Myocyte (in vitro differentiated cells): ENCODE data around the gene MGAT4C. TPM values are rescaled to one million over a fixed set of nuclear protein-coding genes. Genes with fewer than 3 reads are reported as not detected.
"Not testable (repeated sequence)": the region's sequence is repeated elsewhere in the genome, so short reads cannot be mapped to it uniquely, and the experiment has no call there.

Experiments used
- DNase-seq: peaks from one replicate; pipeline ENCODE4 v3.0.0-alpha.2; 2012; ENCODE audit warnings: low read depth
- total RNA-seq: library from RNA; depleted of rRNA; stranded (reverse); fragments of >200 nt; gene quantifications from 2 replicates; pipeline ENCODE4 v1.2.3, GENCODE V29; 2014

Gene MGAT4C
- total RNA-seq, 1 donor from 2014 or later: not detected

DNA sequence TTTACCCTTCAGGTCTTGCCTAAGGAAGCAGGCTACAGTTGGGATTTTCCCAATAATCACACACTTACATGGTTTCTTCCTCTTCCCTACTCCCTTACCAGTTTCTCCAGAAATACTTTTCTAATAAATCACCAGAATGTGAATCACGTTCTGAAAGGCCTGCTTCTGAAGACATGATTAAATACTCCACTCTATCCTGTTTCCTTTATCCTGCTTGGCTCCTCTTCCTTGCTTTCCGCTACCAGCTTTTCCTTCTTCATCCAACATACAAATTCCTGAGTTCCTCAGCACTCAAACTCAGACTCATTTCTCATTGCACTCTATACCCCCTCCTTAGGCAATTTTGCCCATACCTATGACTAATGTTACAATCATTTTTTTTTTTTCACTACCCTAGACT is 118.3 kb downstream of the MGAT4C start:
- peak; percentile 21 for DNase-seq

DNA sequence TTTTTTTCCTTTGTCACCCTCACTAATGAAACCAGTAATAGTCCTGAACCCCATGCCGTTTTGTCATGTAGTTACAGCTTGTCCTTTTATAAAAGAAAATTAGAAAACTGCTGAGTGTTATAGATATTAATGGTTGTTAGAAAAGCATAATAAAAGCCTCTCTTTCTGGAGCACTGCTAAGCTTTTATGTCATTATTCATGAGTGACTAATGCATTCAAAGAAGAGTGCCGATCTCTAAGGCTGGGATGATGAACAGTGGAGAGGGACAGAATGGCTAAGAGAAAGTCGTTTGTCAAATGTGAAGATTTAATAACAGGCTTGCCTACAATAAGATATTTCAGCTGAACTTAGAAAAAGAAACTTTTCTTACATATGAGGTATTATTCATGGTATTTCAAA is 121.6 kb downstream of the MGAT4C start:
- DNase-seq: peak; percentile 15

DNA sequence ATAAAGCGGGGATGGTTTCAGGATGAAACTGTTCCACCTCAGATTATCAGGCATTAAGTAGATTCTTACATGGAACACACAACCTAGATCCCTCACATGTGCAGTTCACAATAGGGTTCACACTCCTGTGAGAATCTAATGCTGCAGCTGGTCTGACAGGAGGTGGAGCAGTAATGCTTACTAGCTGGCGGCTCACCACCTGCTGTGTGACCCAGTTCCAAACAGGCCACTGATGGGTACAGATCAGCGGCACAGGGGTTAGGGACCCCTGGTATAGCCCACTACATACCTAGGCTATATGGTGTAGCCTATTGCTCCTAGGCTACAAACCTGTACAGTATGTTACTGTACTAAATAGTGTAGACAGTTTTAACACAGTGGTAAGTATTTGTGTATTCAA is 129.3 kb downstream of the MGAT4C start:
- DNase-seq: not testable (repeated sequence)

DNA sequence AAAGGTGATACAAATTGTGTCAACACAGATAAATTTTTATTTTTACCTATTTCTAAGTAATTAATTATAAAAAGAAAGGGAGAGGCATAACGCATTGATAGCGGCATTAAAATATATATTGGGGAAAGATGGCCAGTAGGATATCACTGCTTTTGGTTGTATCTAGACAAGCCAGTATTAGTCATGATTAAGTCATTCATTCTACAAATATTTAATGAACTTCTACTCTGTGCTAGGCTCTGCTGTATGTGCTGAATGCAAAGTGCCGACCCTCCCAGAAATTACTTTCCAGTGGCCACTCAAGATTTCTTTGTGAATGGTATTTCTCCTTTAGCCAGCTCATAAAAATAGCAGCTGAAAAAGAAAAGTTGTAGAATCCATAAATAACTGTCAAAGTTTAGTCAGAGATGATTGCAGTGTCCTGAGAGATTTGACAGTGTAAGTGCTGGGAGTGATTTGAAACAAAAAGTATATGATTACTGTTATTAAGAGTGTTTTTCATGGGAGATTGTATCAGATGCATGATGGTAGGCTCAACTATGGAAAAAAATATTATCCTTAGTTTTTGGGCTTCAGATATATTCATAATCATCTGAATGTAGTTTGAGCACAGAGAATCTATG is 133.2 kb downstream of the MGAT4C start:
- no peak for DNase-seq

DNA sequence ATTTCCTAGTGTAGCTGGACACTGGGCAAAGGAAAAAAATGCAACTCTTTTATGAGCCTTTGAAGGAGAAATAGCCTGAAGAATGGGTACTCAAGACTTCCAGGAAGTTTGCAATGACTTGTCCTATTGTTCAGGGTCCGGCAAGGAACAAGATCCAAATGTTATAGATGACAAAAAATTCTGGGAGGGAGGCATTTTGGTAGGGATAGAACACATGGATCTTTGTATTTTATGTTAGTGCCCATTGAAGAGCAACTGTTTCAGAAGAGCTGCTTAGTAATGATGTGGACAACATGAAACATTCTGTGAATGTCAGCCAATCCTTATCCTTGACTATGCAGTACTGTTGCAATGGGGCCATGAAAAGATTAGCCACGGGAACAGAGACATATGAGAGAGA is 138.0 kb downstream of the MGAT4C start:
- no peak for DNase-seq

DNA sequence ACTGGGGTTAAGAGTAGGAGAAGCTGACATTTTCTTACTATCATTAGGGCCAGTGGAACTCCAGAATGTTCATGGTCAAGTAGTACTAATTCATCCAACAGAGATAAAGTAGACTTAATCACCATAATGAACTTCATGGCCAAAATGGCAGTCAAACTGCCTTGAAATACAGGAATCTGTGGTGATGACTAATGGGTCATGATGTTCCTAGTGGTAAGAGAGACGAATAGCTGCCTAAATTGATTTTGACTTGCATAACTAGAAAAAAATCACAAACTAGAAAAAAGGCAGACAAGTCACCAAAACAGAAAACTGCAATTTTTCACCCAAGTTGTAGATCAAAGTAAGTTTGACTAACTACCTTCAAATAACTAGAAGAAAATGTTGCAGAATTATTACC is 138.5 kb downstream of the MGAT4C start:
- DNase-seq: no peak

DNA sequence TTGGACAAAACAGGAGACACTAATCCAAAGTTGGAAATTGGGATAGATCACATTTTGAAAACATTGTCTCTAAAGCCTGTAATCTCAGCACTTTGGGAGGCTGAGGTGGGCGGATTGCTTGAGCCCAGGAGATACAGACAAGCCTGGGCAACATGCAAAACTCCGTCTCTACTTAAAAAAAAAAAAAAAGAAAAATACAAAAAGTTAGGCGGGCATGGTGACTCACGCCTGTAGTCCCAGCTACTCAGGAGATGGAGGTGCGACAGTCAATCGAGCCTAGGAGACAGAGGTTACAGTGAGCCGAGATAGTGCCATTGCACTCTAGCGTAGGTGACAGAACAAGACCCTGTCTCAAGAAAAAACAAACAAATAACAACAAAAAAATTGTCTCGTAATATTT is 152.1 kb downstream of the MGAT4C start:
- no peak for DNase-seq

DNA sequence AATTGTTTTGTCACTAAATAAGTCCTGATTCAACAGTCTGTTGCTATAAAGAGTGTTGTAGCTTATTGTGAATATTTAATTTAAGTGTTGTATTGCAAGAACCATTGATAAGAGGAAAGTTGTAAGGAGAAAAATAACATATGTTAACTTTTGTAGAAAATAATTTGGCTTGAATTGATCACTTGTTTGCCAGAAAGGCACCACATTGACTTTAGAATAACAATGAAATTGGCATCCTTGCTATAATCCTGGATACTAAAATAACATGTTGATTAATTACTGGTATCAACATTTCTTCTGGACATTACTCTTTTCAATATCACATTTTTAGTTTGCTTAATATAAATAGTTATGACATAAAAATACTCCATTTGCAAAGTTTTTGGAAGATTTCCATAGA is 159.0 kb downstream of the MGAT4C start:
- DNase-seq: no peak

DNA sequence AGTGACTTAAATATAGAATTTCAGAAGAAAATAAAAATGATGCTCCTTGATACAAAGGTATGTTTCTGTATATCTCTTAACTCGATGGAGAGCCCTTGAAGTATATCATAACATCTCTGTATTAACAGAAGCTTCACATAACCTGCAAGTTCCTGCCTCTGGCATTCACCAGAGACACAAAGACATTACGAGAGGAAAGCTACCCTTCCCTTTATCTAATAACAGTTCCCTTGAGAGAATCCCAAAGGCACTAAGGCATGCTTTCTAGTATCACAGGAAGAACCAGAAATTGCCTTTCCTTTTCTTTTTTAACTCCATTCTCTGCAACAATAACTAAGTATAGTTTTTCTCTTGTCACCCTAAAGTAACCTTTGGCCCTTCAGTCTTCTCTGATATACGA is 164.5 kb downstream of the MGAT4C start:
- DNase-seq: no peak

DNA sequence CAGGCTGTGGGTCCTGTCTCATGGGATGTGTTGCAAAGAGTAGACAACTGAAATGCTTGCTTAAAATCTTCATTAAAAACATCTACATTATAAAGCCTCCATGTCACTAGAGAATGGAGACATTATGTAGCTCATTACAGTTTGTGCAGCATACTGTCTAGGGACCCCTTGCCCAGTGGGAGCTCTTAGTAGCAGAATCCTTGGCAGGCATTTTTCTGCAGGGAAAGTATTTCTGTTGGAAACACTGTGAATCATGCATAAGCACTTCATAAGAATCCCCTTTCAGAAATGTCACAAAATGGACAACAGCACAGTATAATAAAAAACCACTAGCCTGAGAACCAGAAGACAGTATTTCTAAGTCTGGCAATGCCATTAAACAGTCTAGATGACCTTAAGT is 174.3 kb downstream of the MGAT4C start:
- DNase-seq: peak; percentile 8

DNA sequence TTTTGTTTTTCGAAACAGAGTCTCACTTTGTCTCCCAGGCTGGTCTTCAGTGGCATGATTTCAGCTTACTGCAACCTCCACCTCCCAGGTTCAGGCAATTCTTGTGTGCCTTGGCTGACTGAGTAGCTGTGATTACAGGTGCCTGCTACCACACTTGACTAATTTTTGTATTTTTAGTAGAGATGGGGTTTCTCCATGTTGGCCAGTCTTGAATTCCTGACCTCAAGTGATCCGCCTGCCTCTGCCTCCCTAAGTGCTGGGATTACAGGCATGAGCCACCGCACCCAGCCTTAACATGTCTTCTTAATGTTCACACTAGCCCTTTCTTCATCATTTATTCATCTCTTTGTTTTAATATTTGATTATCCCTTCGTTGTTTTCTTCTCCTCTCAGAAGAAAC is 197.1 kb downstream of the MGAT4C start:
- not testable (repeated sequence) for DNase-seq

DNA sequence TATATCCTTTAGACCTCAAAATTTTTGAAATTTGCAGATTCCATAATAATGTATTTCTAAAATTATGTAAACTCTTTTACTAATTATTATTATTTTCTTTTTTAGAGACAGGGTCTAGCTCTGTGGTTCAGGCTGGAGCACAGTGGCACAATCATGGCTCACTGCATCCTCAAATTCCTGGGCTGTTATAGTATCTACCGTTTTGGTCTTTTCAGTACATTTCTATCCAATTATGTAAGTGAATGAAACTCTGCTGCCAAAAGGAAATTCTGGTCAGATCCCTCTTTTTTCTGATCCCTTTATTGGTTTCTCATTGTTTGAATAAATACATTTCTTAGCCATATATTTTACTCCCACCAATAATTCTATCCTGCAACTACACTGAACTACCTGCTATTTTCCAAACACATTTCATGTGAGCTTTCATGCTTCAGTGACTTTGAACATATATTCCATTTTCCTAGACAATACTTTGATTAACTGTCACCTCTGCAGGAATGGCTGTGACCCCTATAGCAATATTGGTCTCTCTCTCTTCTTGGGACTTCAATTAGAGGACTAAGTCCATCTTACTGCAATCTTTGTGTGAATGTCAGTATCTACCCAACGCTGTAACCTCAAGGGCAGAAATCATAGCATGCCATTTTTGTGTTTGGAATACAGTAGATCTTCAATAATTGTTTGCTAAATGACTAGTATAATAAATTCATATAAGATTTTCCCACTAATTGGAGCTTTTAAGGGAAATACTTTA is 198.9 kb downstream of the MGAT4C start:
- no peak for DNase-seq

DNA sequence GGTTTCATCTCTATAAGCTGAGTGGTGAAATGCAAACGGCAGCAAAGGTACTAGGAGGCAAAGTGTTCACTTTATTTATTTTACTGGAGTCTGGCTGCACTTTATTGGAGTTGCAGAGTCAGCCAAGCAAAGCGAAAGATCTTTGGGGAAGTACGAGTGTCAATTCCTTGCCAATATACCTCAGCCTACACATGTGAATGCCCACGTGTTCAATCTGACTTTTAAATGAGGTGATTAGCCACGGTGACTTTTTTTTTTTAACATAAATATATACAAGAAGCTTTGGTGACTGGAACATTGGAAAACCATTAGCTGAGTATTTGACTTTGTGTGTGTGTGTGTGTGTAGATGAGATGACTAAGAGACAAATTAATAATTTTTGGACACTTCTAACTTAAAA is 203.3 kb downstream of the MGAT4C start:
- no peak for DNase-seq

DNA sequence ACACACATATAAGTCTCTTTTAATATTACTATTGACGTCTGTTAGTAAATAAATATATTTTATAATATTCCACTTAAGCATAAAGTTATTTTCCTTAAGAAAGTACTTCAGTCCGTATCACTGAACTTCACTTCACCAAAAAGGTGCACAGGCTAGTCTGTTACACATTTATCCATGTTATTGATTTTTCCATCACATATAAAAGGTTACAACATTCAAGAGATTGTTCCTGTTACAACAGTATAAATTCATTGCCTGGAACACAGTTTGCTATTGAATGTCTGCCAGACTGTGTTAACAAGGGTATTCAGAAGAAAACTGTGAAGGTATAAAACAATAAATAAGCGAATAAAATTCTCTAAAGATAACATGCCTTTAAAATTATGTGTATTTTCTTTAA is 206.2 kb downstream of the MGAT4C start:
- no peak for DNase-seq

DNA sequence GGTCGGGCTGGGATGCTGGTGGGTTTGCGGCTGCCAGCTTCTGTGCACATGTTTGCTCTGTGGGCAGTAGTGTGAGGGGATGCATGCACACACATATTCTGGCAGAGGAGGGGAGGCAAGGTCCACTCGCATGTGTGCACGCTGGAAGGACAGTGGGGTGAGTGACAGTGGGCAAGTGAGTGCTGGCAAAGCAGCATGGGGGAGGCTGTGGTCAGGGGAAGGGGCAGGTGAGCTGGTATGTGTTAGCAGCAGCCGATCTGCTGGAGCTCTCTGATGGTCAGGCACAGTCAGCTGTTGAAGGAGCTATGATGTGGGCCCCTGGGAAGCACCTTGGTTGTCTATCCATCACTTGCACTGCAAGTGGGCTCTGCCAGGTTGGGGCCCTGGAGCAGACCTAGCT is 211.8 kb downstream of the MGAT4C start:
- no peak for DNase-seq

DNA sequence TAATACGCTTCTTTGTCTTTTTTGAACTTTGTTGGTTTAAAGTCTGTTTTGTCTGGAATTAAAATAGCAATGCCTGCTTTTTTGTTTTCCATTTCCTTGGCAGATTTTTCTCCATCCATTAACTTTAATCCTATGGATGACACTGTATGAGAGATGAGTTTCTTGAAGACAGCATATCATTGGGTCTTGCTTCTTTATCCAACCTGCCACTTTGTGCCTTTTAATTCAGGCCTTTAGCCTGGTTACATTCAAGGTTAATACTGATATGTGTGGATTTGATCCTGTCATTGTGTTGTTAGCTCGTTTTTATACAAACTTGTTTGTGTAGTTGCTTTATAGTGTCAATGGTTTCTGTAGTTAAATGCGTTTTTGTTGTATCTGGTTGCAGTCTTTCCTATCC is 214.1 kb downstream of the MGAT4C start:
- DNase-seq: no peak

DNA sequence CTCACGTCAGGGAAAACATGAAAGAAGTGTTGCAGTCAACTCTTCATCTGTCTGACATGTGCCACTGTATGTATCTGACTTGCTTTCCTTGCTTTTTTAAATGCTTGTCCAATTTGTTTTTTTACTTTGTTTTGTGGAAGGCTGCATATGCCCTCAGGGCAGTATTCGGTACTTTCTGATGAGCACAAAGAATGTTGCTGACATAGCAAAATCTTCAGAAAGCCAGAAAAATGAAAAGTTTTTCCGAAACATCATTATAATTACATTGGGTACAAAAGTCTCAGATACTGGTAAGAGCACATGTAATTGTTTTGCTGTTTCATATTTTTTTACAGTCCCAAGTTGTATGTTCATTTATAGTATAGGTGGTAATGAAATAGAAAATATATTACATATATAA is 237.8 kb downstream of the MGAT4C start:
- no peak for DNase-seq

DNA sequence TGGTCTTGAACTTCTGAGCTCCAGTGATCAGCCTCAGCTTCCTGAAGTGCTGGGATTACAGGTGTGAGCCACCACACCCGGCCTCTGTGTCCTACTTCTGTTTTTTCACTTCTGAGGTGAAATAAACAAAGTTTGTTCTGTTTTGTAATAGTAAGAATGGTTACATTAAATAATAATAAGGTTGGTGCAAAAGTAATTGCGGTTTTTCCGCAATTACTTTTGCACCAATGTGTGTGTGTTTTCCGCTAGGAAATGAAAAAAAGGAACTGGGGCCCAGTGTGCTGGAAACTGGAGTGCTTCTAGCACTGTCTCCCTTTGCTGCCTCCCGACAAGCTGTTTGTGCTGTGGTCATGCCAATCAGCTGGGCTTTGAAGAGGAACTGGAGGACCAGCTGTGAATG is 241.2 kb downstream of the MGAT4C start:
- no peak for DNase-seq

DNA sequence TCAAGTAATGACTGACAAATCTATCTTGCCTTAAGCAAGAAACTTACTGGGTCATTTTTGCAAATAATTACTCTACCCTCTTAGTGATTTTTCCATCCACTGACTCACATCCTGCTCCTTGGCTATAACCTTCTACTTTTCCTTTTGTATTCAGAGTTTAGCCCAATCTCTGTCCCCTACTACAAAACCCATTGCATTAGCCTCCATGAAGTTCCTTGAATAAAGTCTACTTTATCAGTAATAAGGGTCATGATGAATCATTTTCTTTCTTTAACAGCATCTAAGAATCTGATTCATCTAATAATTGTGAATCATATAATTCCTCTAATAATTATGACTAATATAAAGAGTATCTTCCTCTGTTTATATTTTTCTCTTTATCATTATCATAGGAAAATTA is 249.5 kb downstream of the MGAT4C start:
- no peak for DNase-seq

DNA sequence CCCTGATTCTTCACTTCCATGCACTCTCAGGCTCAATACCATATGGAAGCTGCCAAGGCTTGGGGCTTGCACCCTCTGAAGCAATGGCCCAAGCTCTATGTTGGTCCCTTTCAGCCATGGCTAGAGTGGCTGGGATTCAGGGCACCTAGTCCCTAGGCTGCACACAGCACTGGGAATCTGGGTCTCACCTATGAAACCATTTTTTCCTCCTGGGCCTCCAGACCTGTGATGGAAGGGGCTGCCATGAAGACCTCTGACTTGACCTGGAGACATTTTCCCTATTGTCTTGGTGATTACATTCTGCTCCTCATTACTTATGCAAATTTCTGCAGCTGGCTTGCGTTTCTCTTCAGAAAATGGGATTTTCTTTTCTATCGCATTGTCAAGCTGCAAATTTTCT is 258.1 kb downstream of the MGAT4C start:
- no peak for DNase-seq

DNA sequence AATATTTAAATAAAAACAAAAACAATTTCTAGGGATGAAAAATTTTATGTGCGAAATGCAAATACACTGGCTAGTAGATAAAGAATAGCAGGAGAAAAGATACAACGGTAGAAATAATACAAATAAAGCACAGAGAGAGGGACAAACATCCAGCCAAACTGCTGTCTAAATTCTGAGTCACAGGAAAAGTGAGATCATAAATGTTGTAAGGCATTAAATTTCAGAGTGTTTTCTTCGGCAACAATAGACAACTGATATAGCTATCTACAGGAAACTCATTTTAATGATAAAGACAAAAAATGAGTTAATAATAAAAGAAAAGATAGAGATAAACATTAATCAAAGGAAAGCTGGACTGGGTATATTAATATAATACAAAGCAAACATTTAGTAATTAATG is 259.9 kb downstream of the MGAT4C start:
- DNase-seq: peak; percentile 12

DNA sequence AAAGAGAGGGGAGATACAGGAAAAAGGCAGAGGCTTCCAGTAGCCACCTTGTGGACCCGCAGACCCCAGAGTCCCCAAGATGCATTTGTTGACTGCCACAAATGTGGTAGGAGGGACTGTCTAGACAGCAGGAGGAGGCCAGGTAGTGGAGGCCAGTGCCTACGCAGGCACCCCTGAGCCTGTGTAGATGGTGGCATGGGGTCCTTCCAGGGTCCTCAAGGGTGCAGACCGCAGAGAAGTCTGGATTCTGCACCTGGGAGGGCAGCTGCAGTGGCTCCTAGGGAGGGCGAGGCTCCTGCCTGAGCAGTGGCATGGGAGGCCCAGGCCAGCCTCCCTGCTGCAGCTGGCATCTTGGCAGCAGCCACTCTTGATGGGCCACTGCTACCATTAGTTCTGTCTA is 262.4 kb downstream of the MGAT4C start:
- no peak for DNase-seq

DNA sequence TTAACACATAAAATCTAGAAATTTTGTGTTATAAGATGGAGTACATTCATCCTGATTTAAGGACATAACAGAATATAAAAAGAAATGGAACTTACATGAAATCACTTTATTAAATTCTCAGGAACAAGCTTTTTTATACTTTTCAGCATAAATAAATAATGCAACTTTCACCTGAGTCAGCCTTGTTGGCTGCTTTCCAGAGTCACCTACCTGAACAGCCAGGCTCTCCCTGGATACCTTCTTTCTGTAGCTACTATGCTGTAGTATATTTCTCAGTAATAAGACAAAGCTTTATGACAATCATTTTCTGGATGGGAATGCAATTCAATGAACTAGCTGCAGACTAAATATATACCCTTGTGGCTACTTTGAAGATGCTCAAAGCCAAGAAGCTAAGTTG is 270.2 kb downstream of the MGAT4C start:
- DNase-seq: no peak
